Large intestine (tissue), 3 donors: ENCODE measurements around the gene CTDP1. TPM values are rescaled to one million over a fixed set of nuclear protein-coding genes. Genes with fewer than 3 reads are reported as not detected.
"Not testable (repeated sequence)": the region's sequence is repeated elsewhere in the genome, so short reads cannot be mapped to it uniquely, and the experiment has no call there.

ENCODE experiments used
- DNase-seq, 2 donors: peaks; one replicate each; pipeline versions ENCODE4 v3.0.0 to v3.0.0-alpha.2; 2013
- H3K27ac ChIP-seq: one replicate; pipeline ENCODE4 v1.5.1; 2013; ENCODE audit warnings: low read length
- H3K27me3 ChIP-seq: 2 replicates; pipeline ENCODE4 v1.6.1; 2013; ENCODE audit warnings: low read length; ENCODE audit not compliant: control insufficient read depth, insufficient read depth
- H3K36me3 ChIP-seq: 2 replicates; pipeline ENCODE4 v1.6.1; 2013; ENCODE audit warnings: low read length; ENCODE audit not compliant: control insufficient read depth, insufficient read depth
- H3K4me1 ChIP-seq: one replicate; pipeline ENCODE4 v1.6.1; 2013; ENCODE audit warnings: low read length; ENCODE audit not compliant: control insufficient read depth, insufficient read depth
- H3K4me3 ChIP-seq: one replicate; pipeline ENCODE4 v1.5.1; 2013; ENCODE audit warnings: low read length
- H3K9me3 ChIP-seq: one replicate; pipeline ENCODE4 v1.6.1; 2013; ENCODE audit warnings: mild to moderate bottlenecking, low read depth, low read length, moderate library complexity; ENCODE audit not compliant: control insufficient read depth
- WGBS: methylation state at CpG from one replicate; pipeline ENCODE4 v1.1.5; 2013; ENCODE audit warnings: low lambda C conversion rate; ENCODE audit not compliant: insufficient coverage; 5-methylcytosine and 5-hydroxymethylcytosine counted together
- polyA plus RNA-seq: library from polyadenylated mRNA; unstranded; fragments of 120-200 nt; gene quantifications from one replicate; pipeline ENCODE4 v1.2.1, GENCODE V29; 2013

The CTDP1 gene
- polyA plus RNA-seq, 1 donor: 12.9 TPM

GRCh38 chr18:79692056-79692455 lies 12.5 kb downstream of the CTDP1 start:
- no peak overlapping the region for H3K27ac ChIP-seq
- DNase-seq: no peak
- H3K9me3 ChIP-seq: no peaks in the 10 kb centered on the region
- no peaks in the 10 kb centered on the region for H3K27me3 ChIP-seq
- peaks cover 17% of the 10 kb centered on the region for H3K36me3 ChIP-seq
- H3K4me3 ChIP-seq: no peak overlapping the region
- WGBS: no CpG with 5 or more reads among the region's 14 CpGs
- H3K4me1 ChIP-seq: no peaks in the 10 kb centered on the region

- Histone ChIP-seq H3K9me3 (no peaks in the 10 kb centered on the region), H3K4me3 (no peak overlapping the region), H3K27me3 (no peaks in the 10 kb centered on the region), H3K36me3 (peaks cover 25% of the 10 kb centered on the region), H3K4me1 (no peaks in the 10 kb centered on the region), H3K27ac (no peak overlapping the region)
- no CpG with 5 or more reads among the region's 12 CpGs for WGBS
- no peak for DNase-seq
Observed at GRCh38 chr18:79692886-79693285, 13.3 kb downstream of the CTDP1 start.

GRCh38 chr18:79693561-79694205 lies 14.1 kb downstream of the CTDP1 start:
- peaks cover 33% of the 10 kb centered on the region for H3K36me3 ChIP-seq
- H3K27me3 ChIP-seq: no peaks in the 10 kb centered on the region
- no peak for DNase-seq
- WGBS: no CpG with 5 or more reads among the region's 31 CpGs
- H3K4me3 ChIP-seq: no peak overlapping the region
- no peaks in the 10 kb centered on the region for H3K9me3 ChIP-seq
- H3K27ac ChIP-seq: no peak overlapping the region
- H3K4me1 ChIP-seq: no peaks in the 10 kb centered on the region

GRCh38 chr18:79694206-79694894 lies 14.7 kb downstream of the CTDP1 start:
- H3K27ac ChIP-seq, H3K4me3 ChIP-seq, H3K27me3 ChIP-seq, H3K4me1 ChIP-seq, DNase-seq, H3K9me3 ChIP-seq: not testable (repeated sequence)
- WGBS: 75% methylated on average over 2 of the region's 32 CpGs
- peaks cover 38% of the 10 kb centered on the region for H3K36me3 ChIP-seq

- WGBS: no CpG with 5 or more reads among the region's 3 CpGs
- Histone ChIP-seq H3K9me3 (no peaks in the 10 kb centered on the region), H3K36me3 (peaks cover 41% of the 10 kb centered on the region), H3K27me3 (no peaks in the 10 kb centered on the region), H3K27ac (no peak overlapping the region), H3K4me3 (no peak overlapping the region), H3K4me1 (no peaks in the 10 kb centered on the region)
- DNase-seq: no peak
Observed at GRCh38 chr18:79694895-79695213, 15.3 kb downstream of the CTDP1 start.

GRCh38 chr18:79695269-79695668 lies 15.7 kb downstream of the CTDP1 start:
- Histone ChIP-seq H3K4me1 (no peaks in the 10 kb centered on the region), H3K27ac (no peak overlapping the region), H3K36me3 (peaks cover 45% of the 10 kb centered on the region), H3K9me3 (no peaks in the 10 kb centered on the region), H3K4me3 (no peak overlapping the region), H3K27me3 (no peaks in the 10 kb centered on the region)
- 100% methylated on average over 1 of the region's 13 CpGs for WGBS
- no peak for DNase-seq

- WGBS: no CpG with 5 or more reads among the region's 53 CpGs
Observed at GRCh38 chr18:79695856-79696850, 16.6 kb downstream of the CTDP1 start.

GRCh38 chr18:79697178-79697577 lies 17.6 kb downstream of the CTDP1 start:
- no peak for DNase-seq
- Histone ChIP-seq H3K36me3 (peaks cover 51% of the 10 kb centered on the region), H3K27me3 (no peaks in the 10 kb centered on the region), H3K4me3 (no peak overlapping the region), H3K4me1 (no peaks in the 10 kb centered on the region), H3K27ac (no peak overlapping the region), H3K9me3 (no peaks in the 10 kb centered on the region)
- WGBS: 100% methylated on average over 2 of the region's 24 CpGs

More at GRCh38 chr18:79695856-79696850, 16.6 kb downstream of the CTDP1 start:
- peaks cover 51% of the 10 kb centered on the region for H3K36me3 ChIP-seq
- H3K27me3 ChIP-seq: no peaks in the 10 kb centered on the region
- no peak for DNase-seq
- no peak overlapping the region for H3K27ac ChIP-seq
- no peak overlapping the region for H3K4me3 ChIP-seq
- H3K9me3 ChIP-seq: no peaks in the 10 kb centered on the region
- H3K4me1 ChIP-seq: no peaks in the 10 kb centered on the region

GRCh38 chr18:79697976-79698375 lies 18.4 kb downstream of the CTDP1 start:
- H3K36me3 ChIP-seq: peaks cover 56% of the 10 kb centered on the region

GRCh38 chr18:79698668-79699335 lies 19.2 kb downstream of the CTDP1 start:
- H3K4me1 ChIP-seq: no peaks in the 10 kb centered on the region
- no peaks in the 10 kb centered on the region for H3K27me3 ChIP-seq
- no peak overlapping the region for H3K27ac ChIP-seq
- H3K4me3 ChIP-seq: no peak overlapping the region
- peaks cover 61% of the 10 kb centered on the region for H3K36me3 ChIP-seq
- 100% methylated on average over 3 of the region's 14 CpGs for whole genome bisulfite sequencing
- H3K9me3 ChIP-seq: no peaks in the 10 kb centered on the region
- DNase-seq: no peak

More at GRCh38 chr18:79697976-79698375, 18.4 kb downstream of the CTDP1 start:
- Histone ChIP-seq H3K27me3 (no peaks in the 10 kb centered on the region), H3K4me1 (no peaks in the 10 kb centered on the region), H3K4me3 (no peak overlapping the region), H3K27ac (no peak overlapping the region), H3K9me3 (no peaks in the 10 kb centered on the region)
- DNase-seq: no peak
- WGBS: no CpG with 5 or more reads among the region's 22 CpGs
